ENCODE data around the gene EIF2S2. TPM values are rescaled to one million over a fixed set of nuclear protein-coding genes. Genes with fewer than 3 reads are reported as not detected.

The EIF2S2 gene
- total RNA-seq, 2 donors from 2014 or later, result 106 to 144 TPM

DNA sequence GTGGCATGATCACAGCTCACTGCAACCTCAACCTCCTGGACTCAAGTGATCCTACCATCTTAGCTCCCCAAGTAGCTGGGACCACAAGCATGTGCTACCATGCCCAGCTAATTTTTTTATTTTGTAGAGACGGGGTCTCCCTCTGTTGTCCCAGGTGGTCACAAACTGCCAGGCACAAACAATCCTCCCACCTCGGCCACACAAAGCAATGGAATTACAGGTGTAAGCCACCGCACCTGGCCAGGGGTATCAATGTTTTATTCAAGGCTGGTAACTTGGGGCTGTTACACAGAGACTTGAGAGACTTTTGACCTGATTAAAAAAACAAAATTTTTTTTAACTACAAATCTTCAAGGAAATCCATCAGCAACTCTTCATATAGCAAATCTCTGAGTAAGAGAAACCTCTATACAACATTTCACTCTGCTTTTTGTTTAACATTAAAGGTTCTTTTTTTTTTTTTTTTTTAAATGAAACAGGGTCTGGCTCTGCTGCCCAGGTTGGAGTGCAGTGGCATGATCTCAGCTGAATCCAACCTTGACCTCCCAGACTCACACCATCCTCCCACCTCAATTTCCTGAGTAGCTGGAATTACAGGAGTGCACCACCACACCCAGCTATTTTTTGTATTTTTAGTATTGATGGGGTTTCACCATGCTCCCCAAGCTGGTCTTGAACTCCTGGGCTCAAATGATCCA is 5.9 kb downstream of the EIF2S2 start:
- TF ChIP-seq, protein P1, sequence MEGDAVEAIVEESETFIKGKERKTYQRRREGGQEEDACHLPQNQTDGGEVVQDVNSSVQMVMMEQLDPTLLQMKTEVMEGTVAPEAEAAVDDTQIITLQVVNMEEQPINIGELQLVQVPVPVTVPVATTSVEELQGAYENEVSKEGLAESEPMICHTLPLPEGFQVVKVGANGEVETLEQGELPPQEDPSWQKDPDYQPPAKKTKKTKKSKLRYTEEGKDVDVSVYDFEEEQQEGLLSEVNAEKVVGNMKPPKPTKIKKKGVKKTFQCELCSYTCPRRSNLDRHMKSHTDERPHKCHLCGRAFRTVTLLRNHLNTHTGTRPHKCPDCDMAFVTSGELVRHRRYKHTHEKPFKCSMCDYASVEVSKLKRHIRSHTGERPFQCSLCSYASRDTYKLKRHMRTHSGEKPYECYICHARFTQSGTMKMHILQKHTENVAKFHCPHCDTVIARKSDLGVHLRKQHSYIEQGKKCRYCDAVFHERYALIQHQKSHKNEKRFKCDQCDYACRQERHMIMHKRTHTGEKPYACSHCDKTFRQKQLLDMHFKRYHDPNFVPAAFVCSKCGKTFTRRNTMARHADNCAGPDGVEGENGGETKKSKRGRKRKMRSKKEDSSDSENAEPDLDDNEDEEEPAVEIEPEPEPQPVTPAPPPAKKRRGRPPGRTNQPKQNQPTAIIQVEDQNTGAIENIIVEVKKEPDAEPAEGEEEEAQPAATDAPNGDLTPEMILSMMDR (conservative IDR thresholded peaks at IDR 0.05), result no peak
- Mint-ChIP-seq H3K36me3 (ENCODE audit: low read depth) (peaks cover 80% of the 10 kb centered on the region), H3K27ac (peak overlapping the region; percentile 49), H3K4me3 (no peak overlapping the region), H3K4me1 (peaks cover 18% of the 10 kb centered on the region), H3K9me3 (no peaks in the 10 kb centered on the region), H3K27me3 (ENCODE audit: insufficient read depth) (no peaks in the 10 kb centered on the region)
- Histone ChIP-seq H3K36me3 (ENCODE audit: control insufficient read depth, insufficient read depth, low read length) (peaks cover 84% of the 10 kb centered on the region), H3K27me3 (ENCODE audit: control insufficient read depth, insufficient read depth, low read length, poor library complexity, severe bottlenecking) (no peaks in the 10 kb centered on the region), H3K4me3 (ENCODE audit: low read length) (no peak overlapping the region), H3K9me3 (ENCODE audit: control insufficient read depth, low read length) (no peaks in the 10 kb centered on the region), H3K27ac (ENCODE audit: low read depth, low read length) (no peak overlapping the region), H3K4me1 (ENCODE audit: control insufficient read depth, insufficient read depth, low read length) (no peaks in the 10 kb centered on the region), H3K9ac (ENCODE audit: extremely low read depth, low read length, poor library complexity, severe bottlenecking) (no peak overlapping the region)
- 90% methylated on average over 2 to 3 of the region's 3 CpGs for WGBS, 2 experiments (ENCODE audit: insufficient coverage in 1 of 2, insufficient read length in 1 of 2)
- DNase-seq, result no peak

DNA sequence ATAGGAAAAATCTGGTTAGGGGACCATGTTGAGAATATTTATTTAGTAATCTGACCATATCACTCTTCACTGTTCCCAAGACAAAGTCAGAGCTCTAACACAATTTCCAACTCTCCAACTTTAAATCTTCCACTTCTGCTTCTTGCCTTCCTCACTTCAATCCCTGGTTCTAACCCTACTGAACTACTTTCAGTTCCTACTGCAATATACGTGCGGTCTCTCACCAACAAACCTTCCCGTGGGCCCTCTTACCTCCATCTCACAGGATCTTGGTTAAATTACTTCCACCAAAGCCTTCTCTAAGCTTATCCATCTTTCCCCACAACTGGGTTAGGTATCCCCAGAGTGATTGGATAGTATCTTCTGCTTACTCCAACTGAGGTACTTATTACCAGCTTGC is 8.0 kb downstream of the EIF2S2 start:
- H3K4me1 ChIP-seq (ENCODE audit: control insufficient read depth, insufficient read depth, low read length), result no peaks in the 10 kb centered on the region
- TF ChIP-seq, protein P1 (conservative IDR thresholded peaks at IDR 0.05), result no peak
- H3K9me3 ChIP-seq (ENCODE audit: control insufficient read depth, low read length), result no peaks in the 10 kb centered on the region
- no peak overlapping the region for H3K4me3 ChIP-seq (ENCODE audit: low read length)
- Mint-ChIP-seq H3K27me3 (ENCODE audit: insufficient read depth) (no peaks in the 10 kb centered on the region), H3K4me1 (peaks cover 8% of the 10 kb centered on the region), H3K4me3 (no peak overlapping the region), H3K9me3 (no peaks in the 10 kb centered on the region), H3K27ac (no peak overlapping the region), H3K36me3 (ENCODE audit: low read depth) (peaks cover 83% of the 10 kb centered on the region)
- WGBS, 2 experiments (ENCODE audit: insufficient coverage in 1 of 2, insufficient read length in 1 of 2), result 98 to 100% methylated on average over 2 to 3 of the region's 3 CpGs
- no peak overlapping the region for H3K9ac ChIP-seq (ENCODE audit: extremely low read depth, low read length, poor library complexity, severe bottlenecking)
- peaks cover 95% of the 10 kb centered on the region for H3K36me3 ChIP-seq (ENCODE audit: control insufficient read depth, insufficient read depth, low read length)
- no peaks in the 10 kb centered on the region for H3K27me3 ChIP-seq (ENCODE audit: control insufficient read depth, insufficient read depth, low read length, poor library complexity, severe bottlenecking)
- H3K27ac ChIP-seq (ENCODE audit: low read depth, low read length), result no peak overlapping the region
- no peak for DNase-seq

DNA sequence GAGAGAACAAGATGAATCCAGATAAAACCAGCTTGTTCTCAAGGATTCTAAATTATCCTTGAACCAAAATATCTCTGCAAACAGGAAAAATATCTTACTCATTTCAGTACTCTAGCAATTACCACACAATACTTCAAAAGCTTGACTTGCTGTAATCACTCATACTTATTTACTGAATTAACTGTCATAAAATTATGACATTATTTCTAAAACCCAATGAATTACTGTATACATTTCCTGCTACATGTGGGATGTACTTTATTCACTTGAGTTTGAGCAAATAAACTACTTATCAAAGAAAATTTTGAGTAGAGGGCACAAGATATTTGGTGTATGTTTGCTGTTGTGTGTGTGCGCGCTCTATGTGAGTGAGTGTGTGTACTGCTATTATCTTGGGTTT is 9.7 kb downstream of the EIF2S2 start:
- WGBS, 2 experiments (ENCODE audit: insufficient coverage in 1 of 2, insufficient read length in 1 of 2), result 98 to 100% methylated on average over 2 of the region's 2 CpGs
- no peaks in the 10 kb centered on the region for H3K27me3 Mint-ChIP-seq (ENCODE audit: insufficient read depth)
- H3K4me3 Mint-ChIP-seq, result no peak overlapping the region
- H3K36me3 ChIP-seq (ENCODE audit: control insufficient read depth, insufficient read depth, low read length), result peaks cover 96% of the 10 kb centered on the region
- no peak overlapping the region for H3K27ac Mint-ChIP-seq
- no peaks in the 10 kb centered on the region for H3K27me3 ChIP-seq (ENCODE audit: control insufficient read depth, insufficient read depth, low read length, poor library complexity, severe bottlenecking)
- no peaks in the 10 kb centered on the region for H3K4me1 ChIP-seq (ENCODE audit: control insufficient read depth, insufficient read depth, low read length)
- H3K4me1 Mint-ChIP-seq, result peaks cover 1% of the 10 kb centered on the region
- no peaks in the 10 kb centered on the region for H3K9me3 Mint-ChIP-seq
- no peak overlapping the region for H3K27ac ChIP-seq (ENCODE audit: low read depth, low read length)
- DNase-seq, result no peak
- H3K36me3 Mint-ChIP-seq (ENCODE audit: low read depth), result peaks cover 90% of the 10 kb centered on the region
- H3K9ac ChIP-seq (ENCODE audit: extremely low read depth, low read length, poor library complexity, severe bottlenecking), result no peak overlapping the region
- TF ChIP-seq, protein P1 (conservative IDR thresholded peaks at IDR 0.05), result no peak
- no peak overlapping the region for H3K4me3 ChIP-seq (ENCODE audit: low read length)
- no peaks in the 10 kb centered on the region for H3K9me3 ChIP-seq (ENCODE audit: control insufficient read depth, low read length)

Measured in endodermal cell (in vitro differentiated cells).